GM19023 (cell line): ENCODE measurements around the gene KNTC1.
"Not testable (repeated sequence)": the region's sequence is repeated elsewhere in the genome, so short reads cannot be mapped to it uniquely, and the experiment has no call there.

Source experiments
- ATAC-seq: cut with Tn5 transposase; IDR thresholded peaks from one replicate; pipeline ENCODE4 v1.9.1; 2021; ENCODE audit warnings: mild to moderate bottlenecking, moderate library complexity; ENCODE audit not compliant: unreplicated experiment

Gene KNTC1

DNA sequence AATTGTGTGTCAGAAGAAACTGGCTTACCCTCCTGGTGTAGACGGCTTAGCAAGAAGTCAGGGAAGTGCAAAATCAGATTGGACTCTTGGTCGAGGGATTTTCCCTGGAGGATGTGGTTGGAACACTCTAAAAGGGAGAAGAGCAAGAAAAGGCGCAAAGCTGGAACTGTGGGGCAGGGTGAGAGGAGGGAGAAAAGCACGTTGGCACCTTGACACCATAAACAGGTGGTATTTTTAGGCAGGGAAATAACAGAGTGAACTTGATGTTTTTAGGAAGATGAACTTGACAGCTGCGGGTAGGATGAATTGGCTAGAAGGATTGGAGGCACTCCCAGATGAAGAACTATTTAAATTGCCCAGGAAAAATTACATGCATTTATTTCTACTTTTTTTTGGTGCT is 108.4 kb downstream of the KNTC1 start:
- no peak for ATAC-seq

DNA sequence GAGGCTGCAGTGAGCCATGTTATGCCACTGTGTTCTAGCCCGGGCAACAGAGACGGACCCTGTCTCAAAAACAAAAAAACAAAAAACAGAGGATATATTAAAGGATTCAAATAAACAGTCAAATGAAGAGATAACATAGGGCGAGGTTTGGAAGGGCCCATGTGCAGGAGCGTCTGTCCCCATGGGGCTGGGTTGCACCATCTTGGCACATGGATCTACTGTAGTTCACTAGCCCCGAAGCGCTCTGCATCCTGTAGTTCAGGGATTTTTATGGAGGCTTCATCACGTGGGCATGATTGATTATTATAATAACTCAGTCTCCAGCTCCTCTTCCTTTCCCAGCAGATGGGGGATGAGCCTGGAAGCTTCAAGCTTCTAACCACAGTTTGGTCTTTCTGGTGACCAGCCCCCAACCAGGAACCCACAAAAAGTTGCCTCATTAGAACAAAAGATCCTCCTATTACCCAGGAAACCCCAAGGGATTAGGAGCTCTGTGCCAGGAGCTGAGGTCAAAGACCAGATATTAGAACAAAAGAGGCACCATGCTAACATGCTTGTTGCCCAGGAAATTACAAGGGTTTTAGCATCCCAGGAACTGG is 116.3 kb downstream of the KNTC1 start:
- no peak for ATAC-seq

DNA sequence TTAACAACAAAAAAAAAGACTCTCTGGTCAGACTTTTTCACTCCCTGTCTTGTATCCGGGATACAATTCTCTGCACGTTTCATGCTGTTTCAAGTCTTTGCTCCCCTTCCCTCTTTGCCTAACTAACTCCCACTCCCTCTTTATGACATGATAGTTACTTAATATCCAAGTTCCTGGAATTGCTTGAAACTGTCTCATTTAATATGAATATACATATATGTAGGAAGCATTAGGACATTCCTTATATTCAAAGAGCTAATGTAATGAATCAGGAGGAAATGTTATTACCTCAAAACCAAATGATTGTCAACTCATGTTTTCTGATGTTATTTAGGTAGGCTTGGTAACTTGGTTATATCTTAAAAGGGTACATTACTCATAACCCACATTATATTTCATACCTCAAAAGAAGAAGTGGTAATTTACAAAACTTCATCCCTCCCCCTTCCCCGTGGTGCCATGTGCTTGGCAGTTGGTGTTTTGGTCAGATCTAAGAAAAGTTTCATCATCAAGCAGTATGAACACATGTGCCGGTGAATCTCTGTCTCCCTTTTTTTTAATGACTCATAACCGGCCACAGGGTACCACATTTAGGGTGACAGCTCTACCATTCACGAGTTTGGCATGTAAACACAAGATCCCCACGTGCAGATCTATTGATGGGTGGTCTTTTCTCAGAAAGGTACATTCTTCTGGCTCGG is 119.6 kb downstream of the KNTC1 start:
- peak; percentile 79 for ATAC-seq

DNA sequence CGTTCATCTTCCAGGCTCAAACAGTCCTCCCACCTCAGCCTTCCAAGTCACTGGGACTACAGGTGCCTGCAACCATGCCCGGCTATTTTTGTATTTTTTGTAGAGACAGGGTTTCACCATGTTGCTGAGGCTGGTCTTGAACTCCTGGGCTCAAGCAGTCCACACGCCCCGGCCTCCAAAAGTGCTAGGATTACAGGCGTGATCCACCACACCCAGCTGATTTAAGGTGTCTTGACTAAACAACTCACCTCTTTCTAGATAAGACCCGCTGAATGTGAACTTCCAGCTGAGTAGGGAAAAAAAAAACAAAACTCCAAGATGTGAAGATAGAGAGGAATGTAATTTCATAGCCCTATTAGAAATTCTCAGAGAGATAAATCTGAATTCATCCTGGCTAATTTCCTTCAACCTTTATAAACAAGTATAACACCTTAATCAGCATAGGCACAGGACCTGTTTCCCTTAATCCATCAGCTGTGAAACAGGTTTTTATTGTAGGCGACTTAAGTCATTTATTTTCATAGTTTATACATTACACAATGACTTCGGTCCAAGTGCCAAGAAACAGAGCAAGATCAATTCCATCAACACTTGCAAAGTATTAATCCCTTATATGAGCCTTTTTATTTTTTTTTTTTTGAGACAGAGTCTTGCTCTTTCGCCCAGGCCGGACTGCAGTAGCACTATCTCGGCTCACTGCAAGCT is 124.6 kb downstream of the KNTC1 start:
- ATAC-seq = no peak

DNA sequence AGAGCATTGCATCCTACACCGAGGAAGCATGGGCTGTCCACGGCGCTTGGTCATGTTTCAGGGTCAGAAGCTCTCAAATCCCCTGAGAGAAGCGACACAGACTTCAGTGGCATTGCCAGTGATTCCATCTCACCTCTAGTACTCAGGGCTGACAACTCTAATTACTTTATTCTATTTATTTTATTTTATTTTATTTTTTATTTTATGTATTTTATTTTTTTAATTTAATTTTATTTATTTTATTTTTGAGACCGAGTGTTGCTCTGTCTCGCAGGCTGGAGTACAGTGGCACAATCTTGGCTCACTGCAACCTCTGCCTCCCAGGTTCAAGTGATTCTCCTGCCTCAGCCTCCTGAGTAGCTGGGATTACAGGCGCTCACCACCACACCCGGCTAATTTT is 126.2 kb downstream of the KNTC1 start:
- not testable (repeated sequence) for ATAC-seq

DNA sequence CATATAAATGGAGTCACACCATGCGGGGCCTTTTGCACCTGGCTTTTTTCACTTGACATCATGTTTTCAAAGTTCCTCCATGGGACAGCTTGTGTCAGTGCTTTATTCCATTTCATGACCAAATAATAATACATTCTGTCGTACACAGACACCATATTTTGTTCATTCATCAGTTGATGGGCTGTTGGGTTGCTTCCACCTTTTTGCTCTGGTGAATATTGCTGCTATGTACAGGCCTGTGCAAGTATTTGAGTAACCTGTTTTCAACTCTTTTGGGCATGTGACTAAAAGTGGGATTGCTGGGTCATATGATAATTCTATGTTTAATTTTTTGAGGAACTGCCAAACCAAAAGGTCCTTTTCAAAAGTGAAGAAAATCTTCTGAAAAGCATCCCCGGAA is 129.2 kb downstream of the KNTC1 start:
- ATAC-seq = no peak

DNA sequence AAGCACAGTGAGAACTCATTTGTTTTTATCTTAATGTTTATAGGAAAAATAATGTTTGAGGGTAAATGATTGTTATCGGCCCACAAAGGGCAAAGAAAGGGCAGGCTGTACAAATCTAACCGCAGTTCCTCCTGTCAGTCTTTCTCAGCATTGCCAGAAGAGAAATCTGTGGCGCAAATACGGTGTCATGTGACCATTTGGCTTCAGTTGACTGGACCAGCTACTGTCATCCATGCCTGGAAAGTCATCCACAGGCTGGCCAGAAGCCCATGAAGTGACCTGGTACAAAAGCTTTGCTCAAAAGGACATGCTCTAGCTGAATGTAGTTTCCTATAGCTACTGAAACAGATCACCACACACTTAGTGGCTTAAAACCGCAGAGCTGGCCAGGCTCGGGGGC is 132.5 kb downstream of the KNTC1 start:
- no peak for ATAC-seq

DNA sequence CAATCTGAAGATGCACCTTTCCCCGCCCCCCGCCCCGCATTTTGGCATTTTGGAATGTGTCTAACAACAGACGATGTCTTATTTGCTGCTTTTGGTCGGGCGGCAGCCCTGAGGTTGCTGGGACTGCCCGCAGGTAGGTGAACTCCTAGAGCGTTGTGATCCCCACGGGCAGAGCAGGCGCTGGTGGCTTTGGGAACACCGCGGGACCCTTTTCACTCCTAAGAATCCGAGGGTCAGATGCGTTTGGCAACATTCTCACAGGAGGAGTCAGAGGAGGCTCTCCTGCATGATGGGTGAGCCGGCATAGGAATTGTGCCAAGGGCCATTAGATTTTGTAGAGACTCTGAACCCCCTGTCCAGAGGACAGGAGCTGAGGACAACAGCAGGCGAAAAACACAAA is 134.2 kb downstream of the KNTC1 start:
- no peak for ATAC-seq

DNA sequence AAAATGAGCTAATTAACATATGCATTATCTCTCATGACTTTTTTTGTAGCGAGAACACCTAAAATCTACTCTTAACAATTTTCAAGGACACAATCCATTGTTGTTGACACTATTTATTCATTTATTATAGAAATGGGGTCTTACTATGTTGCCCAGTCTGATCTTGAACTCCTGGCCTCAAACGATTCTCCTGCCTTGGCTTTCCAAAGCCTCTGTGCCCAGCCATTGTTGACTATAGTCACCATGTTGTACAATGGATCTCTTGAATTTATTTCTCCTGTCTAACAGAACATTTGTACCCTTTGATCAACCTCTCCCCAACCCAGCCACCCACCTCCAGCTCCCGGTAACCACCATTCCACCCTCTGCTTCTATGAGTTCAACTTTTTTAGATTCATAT is 134.9 kb downstream of the KNTC1 start:
- no peak for ATAC-seq

DNA sequence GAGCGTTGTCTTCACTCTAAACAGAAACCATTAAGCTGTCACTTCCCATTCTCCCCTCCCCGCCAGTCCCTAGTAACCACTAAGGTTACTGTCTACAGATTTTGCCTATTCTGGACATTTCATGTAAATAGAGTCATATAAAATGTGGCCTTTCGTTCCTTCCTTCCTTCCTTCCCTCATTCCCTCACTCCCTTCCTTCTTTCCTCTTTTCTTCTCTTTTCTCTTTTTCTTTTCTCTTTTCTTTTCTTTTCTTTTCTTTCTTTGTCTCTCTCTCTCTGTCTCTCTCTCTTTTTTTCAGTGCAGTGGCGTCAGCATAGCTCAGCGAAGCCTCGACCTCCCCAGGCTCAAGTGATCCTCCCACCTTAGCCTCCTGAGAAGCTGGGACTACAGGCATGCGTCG is 138.3 kb downstream of the KNTC1 start:
- ATAC-seq = no peak

DNA sequence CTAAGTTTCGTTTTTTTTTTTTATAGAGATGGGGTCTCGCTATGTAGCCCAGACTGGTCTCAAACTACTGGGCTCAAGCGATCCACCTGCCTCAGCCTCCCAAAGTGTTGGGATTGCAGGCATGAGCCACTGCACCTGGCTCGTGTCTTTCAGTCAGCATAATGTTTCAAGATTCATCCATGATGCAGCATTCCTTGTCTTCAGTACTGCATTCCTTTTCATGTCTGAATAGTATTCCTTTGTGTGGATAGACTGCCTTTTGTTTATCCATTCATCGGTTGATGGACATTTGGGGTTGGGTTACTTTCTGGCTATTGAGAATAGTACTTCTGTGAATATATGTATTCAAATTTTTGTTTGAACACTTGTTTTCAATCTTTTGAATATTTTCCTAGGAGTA is 138.7 kb downstream of the KNTC1 start:
- ATAC-seq = no peak

DNA sequence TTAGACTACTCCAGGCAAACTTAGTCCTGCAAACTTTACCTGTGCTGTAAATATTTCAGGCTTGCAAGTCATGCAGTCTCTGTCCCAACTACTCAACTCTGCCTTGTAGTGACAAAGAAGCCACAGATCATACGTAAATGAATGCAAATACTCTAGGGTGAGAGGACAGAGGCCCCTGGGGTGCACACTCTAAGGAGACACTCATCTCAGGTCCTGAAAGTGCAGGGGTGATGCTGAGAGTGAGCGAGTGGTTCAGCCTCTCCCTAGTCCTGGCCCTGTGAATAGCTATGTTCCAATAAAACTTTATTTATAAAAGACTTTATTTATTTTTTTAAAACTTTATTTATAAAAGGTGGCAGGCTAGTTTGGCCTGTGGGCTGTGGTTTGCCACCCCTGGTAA is 141.2 kb downstream of the KNTC1 start:
- no peak for ATAC-seq

DNA sequence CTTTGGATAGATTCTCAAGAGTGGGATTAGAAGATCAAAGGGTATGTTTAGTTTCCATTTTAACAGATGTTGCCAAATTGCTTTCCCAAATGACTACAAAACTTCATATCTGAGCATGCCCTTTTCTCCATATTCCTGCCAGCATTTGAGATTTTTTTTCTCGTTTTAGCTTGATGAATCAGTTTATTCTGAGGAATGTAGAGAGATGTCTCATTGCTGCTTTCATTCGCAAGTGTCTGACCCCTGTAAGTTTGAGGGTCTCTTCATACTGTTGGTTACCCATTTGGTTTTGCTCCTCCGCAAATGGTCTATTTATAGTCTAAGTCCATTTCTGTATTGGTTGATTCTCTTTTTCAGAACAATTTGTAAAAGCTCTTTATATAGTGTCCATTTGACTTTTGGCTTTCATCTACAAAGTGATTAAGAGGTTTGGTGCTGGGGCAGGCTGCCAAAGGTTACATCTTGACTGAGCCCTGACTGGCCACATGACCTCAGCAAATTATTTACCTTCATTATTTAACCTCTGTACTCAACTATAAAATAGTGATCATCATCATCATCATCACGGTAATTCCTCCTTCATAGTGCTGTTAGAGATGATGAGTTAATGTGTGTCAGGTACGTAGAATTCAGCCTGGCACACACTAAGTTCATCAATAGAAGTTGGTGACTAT is 142.5 kb downstream of the KNTC1 start:
- ATAC-seq = no peak

DNA sequence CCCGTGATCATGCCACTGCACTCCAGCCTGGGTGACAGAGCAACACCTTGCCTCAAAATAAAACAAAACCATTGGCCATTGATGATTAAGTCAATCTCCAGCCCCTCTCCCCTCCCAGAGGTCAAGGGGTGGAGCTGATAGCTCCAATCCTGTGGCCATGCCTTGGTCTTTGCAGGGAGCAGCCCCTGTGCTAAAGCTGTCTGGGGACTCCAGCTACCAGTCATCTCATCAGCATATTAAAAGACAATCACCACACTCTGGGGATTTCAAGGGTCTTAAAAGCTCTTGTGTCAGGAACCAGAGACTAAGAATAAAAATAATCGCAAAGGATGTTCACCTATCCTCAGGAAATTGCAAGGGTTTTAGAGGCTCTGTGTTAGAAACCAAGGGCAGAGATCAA is 145.5 kb downstream of the KNTC1 start:
- ATAC-seq = no peak
